T-helper 2 cell treated with Interferon-gamma antibody and Interleukin-4, amounts not matched to agents 100 ng/mL and 5 ng/mL, for 36 hours (primary cell): ENCODE measurements around the gene PNRC2. TPM values are rescaled to one million over a fixed set of nuclear protein-coding genes. Genes with fewer than 3 reads are reported as not detected.

Experiments used
- intact Hi-C: fragments of 100-400 bp; cut with micrococcal nuclease; formaldehyde crosslinking; loops from one replicate; pipeline ENCODE4 v1.15.1; 2023
- total RNA-seq: library from RNA; stranded (reverse); gene quantifications from 2 replicates; pipeline ENCODE4 v1.2.3, GENCODE V29; 2022

Gene PNRC2
- total RNA-seq, 1 donor from 2014 or later, result 129 TPM

- intact Hi-C loops, result no loop called here
These were observed 12.3 kb upstream of the PNRC2 start for GRCh38 chr1:23947366-23947765.

- intact Hi-C loops, result no loop called here
These were observed 6.6 kb upstream of the PNRC2 start for GRCh38 chr1:23953020-23953419.

GRCh38 chr1:23957096-23957495, 2.5 kb upstream of the PNRC2 start:
- intact Hi-C loops, result loop anchor here (5.0 kb wide), 2 partner anchors 70 to 90 kb away; partner anchors contain the start of gene FUCA1

- intact Hi-C loops, result loop anchor here (2.0 to 5.0 kb wide), 5 partner anchors 69 to 685 kb away; partner anchors contain the start of genes E2F2, FUCA1, GALE and SRRM1
These were observed 1.4 kb upstream of the PNRC2 start for GRCh38 chr1:23958040-23958809.

DNA sequence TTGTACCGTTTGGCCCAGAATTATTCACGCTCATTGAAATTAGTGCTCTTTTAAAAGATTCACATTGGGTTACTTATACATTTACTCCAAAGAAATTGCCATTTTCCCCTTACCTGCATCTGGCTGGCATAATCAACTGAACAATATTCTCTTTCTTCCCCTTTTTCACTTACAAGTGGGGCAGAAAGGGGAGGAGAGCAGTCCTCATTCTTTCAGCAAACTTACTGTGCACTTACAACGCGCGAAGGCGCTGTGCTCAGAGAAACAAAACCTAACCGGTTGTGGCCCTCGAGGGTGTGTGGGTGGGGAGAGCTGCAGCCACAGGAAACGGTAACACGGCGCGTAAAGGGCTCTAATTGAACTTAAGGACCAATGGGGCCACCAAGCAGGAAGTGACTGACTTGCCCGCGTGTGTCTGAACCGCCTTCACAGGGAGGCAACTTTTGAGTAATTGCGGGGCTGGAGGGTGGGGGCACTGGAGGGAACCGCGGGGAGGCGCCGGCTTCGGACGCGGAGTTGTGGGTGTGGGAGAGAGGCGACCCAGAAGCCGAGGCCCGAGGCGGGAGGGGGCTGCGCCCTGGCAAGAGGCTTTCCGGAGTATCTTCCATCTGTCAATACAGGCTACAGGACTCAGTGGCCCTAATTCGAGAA, 693 bp upstream of the PNRC2 start:
- intact Hi-C loops, result loop anchor here (1.0 to 5.0 kb wide), 8 partner anchors 21 to 684 kb away; partner anchors contain the start of genes E2F2, FUCA1, GALE and LYPLA2

GRCh38 chr1:23960291-23961020, 828 bp downstream of the PNRC2 start:
- intact Hi-C loops, result no loop called here

GRCh38 chr1:23963617-23964234, 4.1 kb downstream of the PNRC2 start:
- intact Hi-C loops, result no loop called here

DNA sequence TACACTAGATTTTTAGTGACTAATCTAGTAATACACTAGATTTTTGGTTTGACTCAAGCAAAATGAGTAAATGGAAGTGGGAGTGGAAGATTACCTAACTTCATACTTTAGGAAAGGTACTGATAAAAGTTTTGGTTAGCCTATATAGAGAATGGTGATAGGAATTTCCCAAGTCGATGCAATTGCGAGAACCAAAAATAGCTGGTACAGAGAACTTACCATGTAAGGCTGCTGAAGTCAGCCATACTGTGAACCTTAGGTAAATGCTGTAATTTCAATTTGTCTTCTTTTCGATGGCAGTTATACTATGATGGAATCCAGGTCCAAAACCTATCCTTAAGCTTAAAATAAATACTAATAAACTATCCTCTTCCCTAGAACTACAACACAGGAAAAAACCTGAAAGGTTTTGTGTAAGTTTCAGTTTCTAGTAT, 4.6 kb downstream of the PNRC2 start:
- intact Hi-C loops, result no loop called here

GRCh38 chr1:23964790-23965740, 5.4 kb downstream of the PNRC2 start:
- intact Hi-C loops, result no loop called here

- intact Hi-C loops, result no loop called here
These were observed 7.4 kb downstream of the PNRC2 start for GRCh38 chr1:23966973-23967493.

- intact Hi-C loops, result no loop called here
These were observed 8.2 kb downstream of the PNRC2 start for GRCh38 chr1:23967871-23968270.

DNA sequence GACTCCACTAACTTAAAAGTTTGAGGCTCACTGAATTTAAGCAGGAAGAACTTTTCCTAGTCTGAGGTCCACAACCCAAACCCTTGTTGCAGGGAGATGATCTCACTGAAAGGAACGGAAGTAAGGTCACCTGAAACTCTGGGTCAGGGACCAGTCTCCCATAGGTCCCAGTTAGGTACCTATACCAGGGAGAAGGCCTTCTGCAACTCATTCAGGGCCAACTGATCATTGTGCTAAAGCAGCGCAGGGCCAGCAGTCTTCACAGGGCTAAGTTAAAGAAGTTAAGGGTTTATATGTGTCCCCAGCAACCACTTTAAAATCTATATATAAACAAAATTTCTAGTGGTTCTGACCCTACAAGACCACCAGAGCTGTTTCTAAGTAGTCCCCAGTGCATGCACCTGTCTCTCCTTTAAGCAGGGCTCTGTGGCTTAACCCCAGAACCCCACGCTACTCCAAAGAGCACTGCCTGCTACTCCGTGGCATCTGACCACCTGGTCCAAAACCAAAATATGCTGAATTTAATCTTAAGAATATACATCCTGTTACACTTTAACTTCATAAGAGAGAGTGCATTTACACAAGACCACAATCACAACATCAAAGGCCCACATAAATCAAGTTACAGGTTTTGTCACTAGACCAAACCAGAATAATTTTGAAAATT, 17.7 kb downstream of the PNRC2 start:
- intact Hi-C loops, result no loop called here

- intact Hi-C loops, result no loop called here
These were observed 18.2 kb downstream of the PNRC2 start for GRCh38 chr1:23977854-23978191.

DNA sequence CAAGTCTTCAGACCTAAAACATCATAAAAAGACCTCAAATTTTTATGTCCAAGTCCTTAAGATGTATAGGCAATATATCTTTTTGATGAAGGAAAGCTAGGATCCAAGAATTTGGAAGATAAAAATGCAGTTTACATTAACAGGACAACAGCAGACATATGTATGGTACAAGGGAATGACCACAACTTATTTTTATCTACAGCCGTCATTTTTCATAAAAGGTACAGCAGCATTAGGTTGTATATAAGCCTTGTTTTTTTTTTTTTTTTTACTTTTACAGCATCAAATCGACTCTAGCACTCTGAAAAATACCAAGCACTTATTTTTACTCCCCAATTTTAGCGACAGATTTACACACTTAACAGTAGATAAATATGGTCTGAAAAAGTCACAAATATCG, 19.2 kb downstream of the PNRC2 start:
- intact Hi-C loops, result no loop called here

DNA sequence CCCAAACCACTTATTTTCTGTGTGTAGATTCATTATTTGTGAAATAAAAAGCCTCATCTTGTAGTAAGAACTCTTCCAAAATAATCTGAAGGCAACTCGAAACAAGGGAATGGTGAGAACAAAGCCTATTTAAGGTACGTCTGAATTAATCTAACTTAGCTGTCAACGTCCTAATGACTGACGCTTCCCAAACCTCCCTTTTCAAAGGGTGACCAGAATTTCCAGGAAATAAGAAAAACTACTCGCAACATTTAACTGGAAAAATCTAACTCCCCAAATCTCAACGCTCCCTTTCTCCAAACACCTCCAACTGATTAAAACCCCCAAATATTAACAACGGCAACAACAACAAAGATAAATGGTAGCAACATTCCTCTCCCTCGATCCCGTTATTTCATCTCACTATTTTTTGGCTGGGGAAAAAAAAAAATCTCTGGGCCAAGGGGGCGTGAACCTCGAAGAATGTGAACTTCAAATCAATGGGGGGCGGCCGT, 19.8 kb downstream of the PNRC2 start:
- intact Hi-C loops, result no loop called here

GRCh38 chr1:23979881-23980727, 20.5 kb downstream of the PNRC2 start, which contains the start of gene SRSF10:
SRSF10 (minus strand) TSS chr1:23980327; CDS start chr1:23980255, 72 bp downstream.
- intact Hi-C loops, result loop anchor here (1.0 to 10.0 kb wide), 6 partner anchors 21 to 662 kb away; partner anchors contain the start of genes GALE, HMGCL, NIPAL3 and PNRC2

DNA sequence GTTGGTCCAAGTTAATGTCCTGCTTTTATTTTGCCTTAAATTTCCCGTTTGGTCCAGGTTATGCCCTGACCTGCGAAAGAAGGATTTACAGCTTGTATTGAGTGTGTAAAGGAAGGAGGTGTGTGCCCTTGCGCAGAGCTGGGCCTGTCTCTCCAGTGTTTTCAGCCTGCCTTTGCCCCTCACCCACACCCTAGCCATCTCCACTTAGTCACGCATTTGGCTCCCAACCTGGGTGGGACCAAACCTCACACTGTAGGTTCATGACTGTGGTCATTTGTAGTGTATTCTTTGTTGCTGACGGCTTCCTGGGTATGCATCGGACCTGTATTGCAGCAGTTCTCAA, 21.1 kb downstream of the PNRC2 start:
- intact Hi-C loops, result loop anchor here (1.0 to 10.0 kb wide), 6 partner anchors 21 to 662 kb away; partner anchors contain the start of genes GALE, HMGCL, NIPAL3 and PNRC2
